ENCODE measurements around the gene SLC22A23.

The SLC22A23 gene

GRCh38 chr6:3410385-3411360 is 46.2 kb downstream of the SLC22A23 start:
- no peak for DNase-seq
- H3K27ac ChIP-seq (ENCODE audit: low read length), result no peak overlapping the region
- no peaks in the 10 kb centered on the region for H3K27me3 ChIP-seq (replicated peaks; ENCODE audit: insufficient read depth, low read length)
- no peaks in the 10 kb centered on the region for H4K20me1 ChIP-seq (ENCODE audit: insufficient read depth, low read length)
- TF ChIP-seq CTCF (IDR thresholded peaks at IDR 0.05; ENCODE audit: low read length), result peak; percentile 60
- TF ChIP-seq EZH2 (optimal IDR thresholded peaks at IDR 0.05; ENCODE audit: low read depth, low read length), result no peak
- no peak for TF ChIP-seq EZH2phosphoT487 (IDR thresholded peaks at IDR 0.05; ENCODE audit: low read length)
- H3K4me2 ChIP-seq (ENCODE audit: low read depth, low read length), result no peak overlapping the region
- H3K9ac ChIP-seq (ENCODE audit: low read length), result no peak overlapping the region
- H3F3A ChIP-seq (ENCODE audit: insufficient read depth, low read length), result no peaks in the 10 kb centered on the region
- peaks cover 7% of the 10 kb centered on the region; the same call in 1 of the 2 replicates for H3K4me1 ChIP-seq (ENCODE audit: low read length)
- H3K9me2 ChIP-seq (replicated peaks; ENCODE audit: insufficient read depth, low read length), result no peaks in the 10 kb centered on the region
- H3K79me2 ChIP-seq (ENCODE audit: low read length), result no peaks in the 10 kb centered on the region
- no peak overlapping the region for H2AFZ ChIP-seq (ENCODE audit: low read length)
- H3K36me3 ChIP-seq (replicated peaks; ENCODE audit: insufficient read depth, low read length), result no peaks in the 10 kb centered on the region
- no peak overlapping the region for H3K4me3 ChIP-seq (ENCODE audit: low read length)
- no peaks in the 10 kb centered on the region for H3K9me3 ChIP-seq (replicated peaks; ENCODE audit: insufficient read depth, low read length)

GRCh38 chr6:3409699-3410384 is 47.0 kb downstream of the SLC22A23 start:
- H3K9ac ChIP-seq (ENCODE audit: low read length), result no peak overlapping the region
- H3K9me2 ChIP-seq (replicated peaks; ENCODE audit: insufficient read depth, low read length), result no peaks in the 10 kb centered on the region
- no peaks in the 10 kb centered on the region for H3F3A ChIP-seq (ENCODE audit: insufficient read depth, low read length)
- DNase-seq, result no peak
- no peak overlapping the region for H3K27ac ChIP-seq (ENCODE audit: low read length)
- no peaks in the 10 kb centered on the region for H3K27me3 ChIP-seq (replicated peaks; ENCODE audit: insufficient read depth, low read length)
- TF ChIP-seq CTCF (IDR thresholded peaks at IDR 0.05; ENCODE audit: low read length) (no peak), EZH2 (optimal IDR thresholded peaks at IDR 0.05; ENCODE audit: low read depth, low read length) (no peak), EZH2phosphoT487 (IDR thresholded peaks at IDR 0.05; ENCODE audit: low read length) (no peak)
- 0 out of 2 replicates have a peak, but pooled peaks cover 4% of the 10 kb centered on the region for H3K4me1 ChIP-seq (ENCODE audit: low read length)
- H4K20me1 ChIP-seq (ENCODE audit: insufficient read depth, low read length), result no peaks in the 10 kb centered on the region
- H3K9me3 ChIP-seq (replicated peaks; ENCODE audit: insufficient read depth, low read length), result no peaks in the 10 kb centered on the region
- no peaks in the 10 kb centered on the region for H3K36me3 ChIP-seq (replicated peaks; ENCODE audit: insufficient read depth, low read length)
- H3K4me2 ChIP-seq (ENCODE audit: low read depth, low read length), result no peak overlapping the region
- no peak overlapping the region for H2AFZ ChIP-seq (ENCODE audit: low read length)
- H3K79me2 ChIP-seq (ENCODE audit: low read length), result no peaks in the 10 kb centered on the region
- no peak overlapping the region for H3K4me3 ChIP-seq (ENCODE audit: low read length)

DNA sequence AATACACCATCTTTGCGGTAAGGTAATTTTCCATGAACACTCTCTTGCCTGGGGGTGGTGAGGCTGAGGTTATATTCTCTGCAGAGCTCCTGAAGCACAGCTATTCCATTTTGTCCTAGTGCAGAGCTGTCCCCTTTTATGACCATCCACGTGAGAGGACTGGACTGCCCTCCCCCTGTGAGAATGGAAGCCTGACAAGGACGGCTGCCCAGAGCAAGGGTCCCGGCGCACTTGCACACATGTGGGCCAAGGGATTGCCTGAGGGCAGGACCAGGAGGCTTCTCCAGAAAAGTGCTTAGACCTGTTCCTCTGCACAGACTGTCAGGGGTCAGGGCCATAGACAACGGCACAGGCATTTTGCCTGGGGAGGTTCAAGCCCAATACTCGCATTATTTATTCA is 48.2 kb downstream of the SLC22A23 start:
- Histone ChIP-seq H3K9me2 (replicated peaks; ENCODE audit: insufficient read depth, low read length) (no peaks in the 10 kb centered on the region), H3K79me2 (ENCODE audit: low read length) (no peaks in the 10 kb centered on the region), H4K20me1 (ENCODE audit: insufficient read depth, low read length) (no peaks in the 10 kb centered on the region), H3F3A (ENCODE audit: insufficient read depth, low read length) (no peaks in the 10 kb centered on the region), H3K36me3 (replicated peaks; ENCODE audit: insufficient read depth, low read length) (no peaks in the 10 kb centered on the region), H3K4me3 (ENCODE audit: low read length) (no peak overlapping the region), H3K9ac (ENCODE audit: low read length) (no peak overlapping the region), H3K27me3 (replicated peaks; ENCODE audit: insufficient read depth, low read length) (no peaks in the 10 kb centered on the region), H3K4me2 (ENCODE audit: low read depth, low read length) (no peak overlapping the region), H2AFZ (ENCODE audit: low read length) (no peak overlapping the region), H3K4me1 (ENCODE audit: low read length) (0 out of 2 replicates have a peak, but pooled peaks cover 4% of the 10 kb centered on the region), H3K9me3 (replicated peaks; ENCODE audit: insufficient read depth, low read length) (no peaks in the 10 kb centered on the region), H3K27ac (ENCODE audit: low read length) (no peak overlapping the region)
- DNase-seq, result no peak
- TF ChIP-seq EZH2 (optimal IDR thresholded peaks at IDR 0.05; ENCODE audit: low read depth, low read length) (no peak), CTCF (IDR thresholded peaks at IDR 0.05; ENCODE audit: low read length) (no peak), EZH2phosphoT487 (IDR thresholded peaks at IDR 0.05; ENCODE audit: low read length) (no peak)

Measured in MM.1S (cell line).